Measurements from ENCODE around the gene ITSN1.
"Not testable (repeated sequence)": the region's sequence is repeated elsewhere in the genome, so short reads cannot be mapped to it uniquely, and the experiment has no call there.

The ITSN1 gene

DNA sequence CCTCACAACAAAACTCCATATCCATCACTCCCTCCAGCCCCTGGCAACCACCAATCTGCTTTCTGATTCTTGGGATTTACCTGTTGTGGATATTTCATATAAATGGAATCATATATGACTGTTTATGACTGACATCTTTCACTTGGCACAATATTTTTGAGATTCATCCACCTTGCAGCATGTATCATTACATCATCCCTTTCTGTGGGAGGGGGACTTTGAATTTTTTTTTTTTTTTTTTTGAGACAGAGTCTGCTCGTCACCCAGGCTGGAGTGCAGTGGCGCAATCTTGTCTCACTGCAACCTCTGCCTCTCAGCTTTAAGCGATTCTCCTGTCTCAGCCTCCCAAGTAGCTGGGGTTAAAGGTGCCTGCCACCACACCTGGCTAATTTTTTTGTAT lies 128.2 kb downstream of the ITSN1 start:
- DNase-seq (ENCODE audit: low spot score) = no peak

DNA sequence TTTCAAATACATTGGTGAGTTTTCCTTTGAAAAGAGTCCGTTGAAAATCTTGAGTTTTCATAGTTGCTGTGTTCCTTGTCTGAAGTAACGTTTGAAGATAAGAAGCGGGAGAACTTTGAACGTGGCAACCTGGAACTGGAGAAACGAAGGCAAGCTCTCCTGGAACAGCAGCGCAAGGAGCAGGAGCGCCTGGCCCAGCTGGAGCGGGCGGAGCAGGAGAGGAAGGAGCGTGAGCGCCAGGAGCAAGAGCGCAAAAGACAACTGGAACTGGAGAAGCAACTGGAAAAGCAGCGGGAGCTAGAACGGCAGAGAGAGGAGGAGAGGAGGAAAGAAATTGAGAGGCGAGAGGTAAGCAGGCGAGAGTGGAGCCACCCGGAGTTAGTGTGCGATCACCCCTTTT lies 129.7 kb downstream of the ITSN1 start:
- DNase-seq (ENCODE audit: low spot score) = no peak

DNA sequence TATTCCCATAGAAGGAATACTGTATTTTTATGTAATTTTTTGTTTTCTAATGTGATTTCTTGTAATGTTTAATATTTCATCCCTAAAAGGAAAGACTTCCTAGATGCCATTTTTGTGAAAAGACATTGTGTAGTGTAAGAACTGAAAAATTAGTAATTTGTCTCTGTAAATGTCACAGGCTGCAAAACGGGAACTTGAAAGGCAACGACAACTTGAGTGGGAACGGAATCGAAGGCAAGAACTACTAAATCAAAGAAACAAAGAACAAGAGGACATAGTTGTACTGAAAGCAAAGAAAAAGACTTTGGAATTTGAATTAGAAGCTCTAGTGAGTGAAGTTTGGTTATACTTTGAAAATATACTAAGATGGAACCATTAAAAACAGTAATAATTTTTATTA lies 132.2 kb downstream of the ITSN1 start:
- no peak for DNase-seq (ENCODE audit: low spot score)

GRCh38 chr21:33775100-33775828 lies 133.0 kb downstream of the ITSN1 start:
- DNase-seq (ENCODE audit: low spot score) = no peak

DNA sequence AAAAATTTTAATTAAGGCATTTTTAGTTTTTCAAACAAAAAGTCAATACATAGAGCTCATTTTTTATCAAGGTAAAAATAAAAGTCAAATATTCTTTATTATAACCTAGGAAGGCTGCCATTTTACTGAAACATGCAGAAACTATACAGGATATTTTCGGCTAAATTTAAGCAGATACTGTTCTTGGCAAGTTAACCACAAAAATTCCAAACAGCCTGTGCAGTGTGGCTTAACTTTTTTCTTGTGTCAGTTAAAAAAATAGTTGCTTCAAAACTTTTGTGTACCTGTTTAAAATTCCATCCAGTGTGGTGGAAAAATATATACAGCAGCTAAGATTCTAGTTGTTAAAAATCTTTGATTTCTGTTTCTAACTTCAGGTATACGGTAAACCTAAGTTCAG lies 138.3 kb downstream of the ITSN1 start:
- DNase-seq (ENCODE audit: low spot score) = no peak

- no peak for DNase-seq (ENCODE audit: low spot score)
Measured at GRCh38 chr21:33781121-33781520, 138.8 kb downstream of the ITSN1 start.

DNA sequence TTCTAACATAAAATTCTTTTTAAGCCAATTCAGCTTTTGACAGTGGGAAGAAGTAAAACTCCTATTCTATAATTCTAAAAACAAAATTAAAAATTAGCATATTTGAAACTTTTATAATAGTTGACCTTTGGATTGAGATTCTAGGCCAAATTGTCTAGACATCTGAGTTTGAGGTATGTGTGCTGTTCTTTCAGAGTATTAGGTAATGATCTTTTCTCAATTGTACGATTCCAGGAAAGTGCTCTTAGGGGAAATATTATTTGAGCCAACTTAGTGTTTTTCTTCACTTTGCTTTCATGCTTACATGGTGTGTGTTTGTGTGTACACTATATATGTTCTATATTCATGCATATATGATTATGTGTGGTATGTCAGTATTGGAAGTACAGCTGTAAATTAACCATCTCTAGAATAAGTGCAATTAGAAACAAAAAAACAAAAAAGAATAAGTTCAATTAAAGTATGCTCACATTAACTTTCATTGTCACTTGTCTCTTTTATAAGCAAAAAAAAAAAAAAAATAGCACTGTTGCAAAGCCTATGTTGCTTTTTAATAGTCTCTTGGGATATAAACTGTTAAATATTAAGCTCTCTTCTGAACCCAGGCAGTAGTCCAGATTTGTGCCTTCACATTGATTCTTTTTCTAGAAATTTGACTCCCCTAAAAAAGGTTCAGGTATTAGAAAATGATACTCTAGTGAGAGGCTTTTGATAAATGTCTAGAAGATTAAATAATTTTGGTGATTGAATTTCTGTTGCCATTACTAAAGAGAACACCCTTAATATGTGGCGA lies 141.1 kb downstream of the ITSN1 start:
- DNase-seq (ENCODE audit: low spot score) = no peak

- no peak for DNase-seq (ENCODE audit: low spot score)
Measured at GRCh38 chr21:33787431-33787830, 145.1 kb downstream of the ITSN1 start.

DNA sequence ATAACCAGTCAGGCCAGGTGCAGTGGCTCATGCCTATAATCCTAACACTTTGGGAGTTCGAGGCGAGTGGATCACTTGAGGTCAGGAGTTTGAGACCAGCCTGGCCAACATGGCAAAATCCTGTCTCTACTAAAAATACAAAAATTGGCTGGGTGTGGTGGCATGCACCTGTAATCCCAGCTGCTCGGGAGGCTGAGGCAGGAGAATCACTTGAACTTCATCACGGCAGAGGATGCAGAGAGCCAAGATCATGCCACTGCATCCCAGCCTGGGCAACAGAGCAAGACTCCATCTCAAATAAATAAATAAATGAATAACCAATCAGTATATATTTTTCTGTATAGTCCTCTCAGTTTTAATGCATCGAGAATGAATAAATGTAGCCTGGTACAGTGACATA lies 146.1 kb downstream of the ITSN1 start:
- DNase-seq (ENCODE audit: low spot score) = not testable (repeated sequence)

- DNase-seq (ENCODE audit: low spot score) = no peak
Measured at GRCh38 chr21:33789697-33790096, 147.4 kb downstream of the ITSN1 start.

- no peak for DNase-seq (ENCODE audit: low spot score)
Measured at GRCh38 chr21:33791073-33791472, 148.8 kb downstream of the ITSN1 start.

GRCh38 chr21:33794596-33794995 lies 152.3 kb downstream of the ITSN1 start:
- DNase-seq (ENCODE audit: low spot score) = no peak

DNA sequence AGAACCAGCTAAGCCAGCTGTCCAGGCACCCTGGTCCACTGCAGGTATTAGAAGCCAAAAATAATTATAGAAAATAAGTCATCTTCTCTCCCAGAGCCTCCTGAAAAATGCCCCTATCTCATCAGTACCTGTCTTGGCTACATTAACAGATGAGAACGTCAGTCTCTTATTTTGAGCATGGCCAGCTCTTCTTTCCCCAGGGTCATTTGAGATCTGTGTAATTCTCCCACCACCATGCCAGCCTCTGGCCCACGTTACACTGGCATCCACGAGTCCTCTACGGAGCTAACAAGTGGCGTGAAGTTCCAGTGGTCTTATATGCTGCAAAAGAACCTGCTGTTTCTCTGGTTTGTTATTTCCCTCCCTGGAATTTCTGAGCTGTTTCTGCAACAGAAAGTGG lies 155.3 kb downstream of the ITSN1 start:
- DNase-seq (ENCODE audit: low spot score) = no peak

DNA sequence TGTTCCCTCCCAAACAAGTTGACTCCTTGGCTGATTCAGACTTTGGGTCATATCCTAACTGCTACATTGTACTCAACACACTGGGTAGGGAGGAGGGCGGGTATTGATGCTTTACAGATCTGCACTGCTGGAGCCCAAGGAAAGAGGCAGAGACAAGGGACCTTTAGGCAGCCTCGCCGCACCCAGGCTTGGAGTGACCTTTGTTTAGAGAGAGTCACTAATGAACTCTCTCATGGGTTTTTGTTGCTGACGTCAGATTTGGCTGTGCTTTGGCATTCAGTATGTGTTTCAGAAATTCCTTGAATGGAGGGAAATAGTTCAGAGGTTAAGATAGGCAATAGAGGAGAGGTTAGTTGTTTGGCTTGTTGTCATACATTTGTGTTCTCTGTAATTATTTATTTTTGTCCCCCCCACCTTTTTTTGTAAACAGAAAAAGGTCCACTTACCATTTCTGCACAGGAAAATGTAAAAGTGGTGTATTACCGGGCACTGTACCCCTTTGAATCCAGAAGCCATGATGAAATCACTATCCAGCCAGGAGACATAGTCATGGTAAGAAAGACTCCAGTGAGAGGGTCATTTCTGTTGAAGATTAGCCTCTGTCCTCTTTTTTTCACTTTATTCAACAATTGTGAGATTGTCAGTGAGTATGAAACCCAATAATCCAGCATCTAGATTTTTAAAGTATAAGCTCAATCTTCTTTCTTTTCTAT lies 157.2 kb downstream of the ITSN1 start:
- no peak for DNase-seq (ENCODE audit: low spot score)

GRCh38 chr21:33800753-33801423 lies 158.6 kb downstream of the ITSN1 start:
- no peak for DNase-seq (ENCODE audit: low spot score)

DNA sequence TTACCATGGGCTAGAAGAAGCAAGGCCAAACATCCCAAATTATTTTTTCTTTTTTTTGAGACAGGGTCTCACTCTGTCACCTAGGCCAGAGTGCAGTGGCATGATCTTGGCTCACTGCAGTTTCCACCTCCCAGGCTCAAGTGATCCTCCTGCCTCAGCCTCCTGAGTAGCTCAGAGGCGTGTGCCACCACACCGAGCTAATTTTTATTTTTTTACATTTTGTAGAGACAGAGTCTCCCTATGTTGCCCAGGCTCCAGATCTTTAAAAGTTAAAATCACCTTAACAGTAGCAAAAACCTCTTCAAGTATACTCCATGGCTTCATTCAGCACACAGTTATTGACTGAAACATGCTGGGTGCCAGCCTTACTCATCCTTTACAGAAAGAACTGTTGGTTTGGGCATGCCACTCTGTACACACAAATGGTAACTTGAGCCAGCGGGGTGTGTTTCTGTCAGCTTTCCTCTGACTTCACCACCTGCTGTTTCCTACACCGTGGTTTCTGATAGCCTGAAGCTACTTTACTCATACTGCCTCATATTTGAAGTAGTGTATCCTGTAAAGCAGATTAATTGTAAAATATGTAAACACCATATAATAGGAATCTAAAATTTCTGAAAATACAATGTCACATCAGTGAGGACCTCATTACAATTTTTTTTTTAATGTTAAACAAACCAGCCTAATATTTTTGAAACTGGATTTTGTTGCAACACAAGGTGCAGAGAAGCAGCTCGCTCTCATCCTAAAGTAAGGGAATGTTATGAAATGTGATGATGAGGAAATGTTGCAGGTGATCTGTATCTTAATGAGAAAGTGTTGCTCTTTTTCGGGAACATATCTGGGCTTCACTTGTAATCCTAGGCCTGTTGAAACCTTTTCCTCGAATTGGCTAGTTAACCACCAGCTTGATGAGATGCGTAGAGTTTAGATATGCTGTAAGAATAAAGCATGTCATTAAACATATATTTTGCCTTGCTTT lies 159.4 kb downstream of the ITSN1 start:
- DNase-seq (ENCODE audit: low spot score) = no peak

DNA sequence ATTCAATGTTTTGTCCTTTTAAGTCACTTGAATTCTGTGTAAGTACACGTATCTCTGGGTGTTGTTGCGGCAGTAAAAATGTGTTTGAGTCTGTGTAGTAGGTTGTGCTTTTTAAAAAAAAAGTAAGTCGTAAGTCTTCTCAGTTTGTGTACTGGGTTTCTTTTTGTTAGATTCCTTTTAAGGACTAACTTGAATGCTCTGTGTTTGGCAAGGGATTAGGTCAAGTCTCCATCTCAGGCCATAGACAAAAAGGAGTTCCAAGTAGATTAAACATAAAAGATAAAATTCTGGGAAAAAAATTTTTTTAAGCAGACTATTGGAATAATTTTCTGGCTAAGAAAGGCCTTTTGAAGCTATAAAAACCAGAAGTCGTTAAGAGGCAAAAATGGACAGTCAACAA lies 160.2 kb downstream of the ITSN1 start:
- DNase-seq (ENCODE audit: low spot score) = no peak

DNA sequence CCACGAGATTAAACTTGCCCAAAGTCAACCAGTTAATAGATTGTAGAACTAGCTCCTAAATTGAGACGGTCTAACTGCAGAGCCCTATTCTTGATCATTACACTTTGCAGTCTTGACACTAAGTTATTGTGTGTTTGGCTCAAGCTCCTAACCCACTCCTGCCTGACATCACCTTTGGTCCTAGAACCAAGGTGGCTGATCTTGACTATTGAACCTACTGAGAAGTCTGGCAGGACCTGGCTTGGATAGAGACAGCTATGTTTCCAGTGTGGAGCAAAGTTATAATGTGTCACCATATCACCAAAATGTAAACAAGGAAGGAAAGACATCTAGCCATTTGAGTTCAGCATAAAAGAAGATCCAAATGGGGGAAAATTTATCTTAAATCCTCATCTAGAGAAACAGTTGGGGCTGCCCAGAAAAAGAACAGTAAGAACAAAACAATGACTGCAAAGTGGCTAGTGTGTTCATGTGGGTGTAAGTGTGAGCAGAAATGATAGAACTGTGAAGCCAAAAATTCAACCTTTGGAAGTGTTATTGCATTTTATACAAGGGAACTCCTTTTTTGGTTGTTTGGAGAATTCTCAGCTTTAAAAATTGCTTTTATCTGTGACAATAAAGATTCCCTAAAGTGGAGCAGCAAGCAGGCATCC lies 166.5 kb downstream of the ITSN1 start:
- DNase-seq (ENCODE audit: low spot score) = no peak

- no peak for DNase-seq (ENCODE audit: low spot score)
Measured at GRCh38 chr21:33810766-33811165, 168.5 kb downstream of the ITSN1 start.

- no peak for DNase-seq (ENCODE audit: low spot score)
Measured at GRCh38 chr21:33811167-33812010, 169.1 kb downstream of the ITSN1 start.
